SK-N-SH treated with all-trans-retinoic acid at 6 μM for 48 hours (cell line): Measurements from ENCODE around the gene UNC80.

ENCODE experiments used
- SNAI2 ChIP-seq: fragments of 250-450 bp; sonication (Bioruptor Pico); IDR thresholded peaks from 2 replicates; pipeline ENCODE4 v1.5.0; 2020; ENCODE audit warnings: mild to moderate bottlenecking, moderate library complexity
- ZC3H10 ChIP-seq: fragments of 250-450 bp; sonication (Bioruptor Pico); IDR thresholded peaks from 2 replicates; pipeline ENCODE4 v1.5.1; 2021; ENCODE audit warnings: mild to moderate bottlenecking, moderate library complexity
- TF ChIP-seq, protein P1 (sequence below): fragments of 250-450 bp; sonication (Bioruptor Pico); IDR thresholded peaks from 2 replicates; pipeline ENCODE4 v1.5.1; 2020; ENCODE audit warnings: low read depth, mild to moderate bottlenecking, moderate library complexity

DNA sequence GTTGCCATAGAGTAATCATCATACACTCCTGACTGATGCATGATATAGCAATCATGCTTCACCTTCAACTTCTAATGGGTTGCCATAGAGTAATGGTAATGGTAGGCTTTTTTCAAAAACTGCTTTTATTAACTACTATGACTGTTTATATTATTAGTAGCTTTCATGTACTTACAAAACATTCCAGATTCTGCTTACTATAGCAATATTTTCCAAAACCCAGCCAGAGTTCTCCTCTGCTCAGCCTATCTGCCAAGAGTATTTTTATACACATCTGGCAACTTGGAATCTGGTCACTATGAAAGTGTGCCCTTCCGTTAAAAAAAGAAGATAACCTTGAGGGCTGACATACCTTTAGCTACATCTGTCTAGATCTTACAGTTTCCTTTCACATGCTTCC, 5.0 kb upstream of the UNC80 start:
- TF ChIP-seq SNAI2, result no peak
- TF ChIP-seq, protein P1, sequence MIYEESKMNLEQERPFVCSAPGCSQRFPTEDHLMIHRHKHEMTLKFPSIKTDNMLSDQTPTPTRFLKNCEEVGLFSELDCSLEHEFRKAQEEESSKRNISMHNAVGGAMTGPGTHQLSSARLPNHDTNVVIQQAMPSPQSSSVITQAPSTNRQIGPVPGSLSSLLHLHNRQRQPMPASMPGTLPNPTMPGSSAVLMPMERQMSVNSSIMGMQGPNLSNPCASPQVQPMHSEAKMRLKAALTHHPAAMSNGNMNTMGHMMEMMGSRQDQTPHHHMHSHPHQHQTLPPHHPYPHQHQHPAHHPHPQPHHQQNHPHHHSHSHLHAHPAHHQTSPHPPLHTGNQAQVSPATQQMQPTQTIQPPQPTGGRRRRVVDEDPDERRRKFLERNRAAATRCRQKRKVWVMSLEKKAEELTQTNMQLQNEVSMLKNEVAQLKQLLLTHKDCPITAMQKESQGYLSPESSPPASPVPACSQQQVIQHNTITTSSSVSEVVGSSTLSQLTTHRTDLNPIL (CRISPR knock-in tag), result no peak
- no peak for TF ChIP-seq ZC3H10 (CRISPR knock-in tag)
